LNCAP (cell line): Measurements from ENCODE around the gene SMYD4.

Experiments used
- CTCF ChIP-seq: fragments of 450-650 bp; IDR thresholded peaks from 2 replicates; pipeline ENCODE4 v1.5.1; 2017; ENCODE audit warnings: mild to moderate bottlenecking

SMYD4 gene

GRCh38 chr17:1735418-1735817 is 94.3 kb downstream of the SMYD4 start:
- TF ChIP-seq CTCF, result no peak

- no peak for TF ChIP-seq CTCF
These were observed 95.9 kb downstream of the SMYD4 start for GRCh38 chr17:1733759-1734158.

- no peak for TF ChIP-seq CTCF
These were observed 96.8 kb downstream of the SMYD4 start for GRCh38 chr17:1732833-1733321.

- TF ChIP-seq CTCF, result no peak
These were observed 97.4 kb downstream of the SMYD4 start for GRCh38 chr17:1732241-1732832.

- TF ChIP-seq CTCF, result no peak
These were observed 98.6 kb downstream of the SMYD4 start for GRCh38 chr17:1731194-1731506.

GRCh38 chr17:1730326-1731193 is 99.1 kb downstream of the SMYD4 start:
- no peak for TF ChIP-seq CTCF

GRCh38 chr17:1729966-1730325 is 99.8 kb downstream of the SMYD4 start:
- TF ChIP-seq CTCF, result no peak
